H9 (cell line): ENCODE data around the gene PRSS56. TPM values are rescaled to one million over a fixed set of nuclear protein-coding genes. Genes with fewer than 3 reads are reported as not detected.

Experiments used
- DNase-seq: peaks from one replicate; pipeline ENCODE4 v3.0.0-alpha.2; 2017
- H2AFZ ChIP-seq: one replicate; pipeline ENCODE4 v1.6.1; 2013; ENCODE audit warnings: mild to moderate bottlenecking, low read length, control low read depth, moderate library complexity
- H2AK5ac ChIP-seq: 2 replicates; pipeline ENCODE4 v1.6.1; 2013; ENCODE audit warnings: low read length, control low read depth, mixed read lengths; ENCODE audit not compliant: insufficient read length
- H2BK120ac ChIP-seq: one replicate; pipeline ENCODE4 v1.6.1; 2013; ENCODE audit warnings: low read depth, mild to moderate bottlenecking, low read length, control low read depth, inconsistent platforms; ENCODE audit not compliant: poor library complexity, severe bottlenecking
- H2BK12ac ChIP-seq: 2 replicates; pipeline ENCODE4 v1.6.1; 2013; ENCODE audit warnings: low read length, control low read depth, mixed read lengths, low read depth; ENCODE audit not compliant: insufficient read length
- H2BK15ac ChIP-seq: 2 replicates; pipeline ENCODE4 v1.6.1; 2013; ENCODE audit warnings: low read depth, low read length, control low read depth
- H2BK20ac ChIP-seq: one replicate; pipeline ENCODE4 v1.6.1; 2013; ENCODE audit warnings: low read depth, mild to moderate bottlenecking, low read length, control low read depth, inconsistent platforms; ENCODE audit not compliant: poor library complexity, severe bottlenecking
- H2BK5ac ChIP-seq: 2 replicates; pipeline ENCODE4 v1.6.1; 2013; ENCODE audit warnings: low read length, control low read depth, mixed read lengths; ENCODE audit not compliant: insufficient read length
- H3K14ac ChIP-seq: 2 replicates; pipeline ENCODE4 v1.6.1; 2013; ENCODE audit warnings: low read length, control low read depth; ENCODE audit not compliant: insufficient read depth
- H3K18ac ChIP-seq: 2 replicates; pipeline ENCODE4 v1.6.1; 2013; ENCODE audit warnings: low read depth, mild to moderate bottlenecking, mixed read lengths, low read length, control low read depth; ENCODE audit not compliant: insufficient read length
- H3K23ac ChIP-seq: 2 replicates; pipeline ENCODE4 v1.6.1; 2013; ENCODE audit warnings: low read length, control low read depth, mixed read lengths, low read depth; ENCODE audit not compliant: insufficient read length
- H3K23me2 ChIP-seq: 2 replicates; pipeline ENCODE4 v1.6.1; 2013; ENCODE audit warnings: low read depth, mild to moderate bottlenecking, mixed read lengths, low read length, control low read depth; ENCODE audit not compliant: insufficient read length, poor library complexity, severe bottlenecking
- H3K27ac ChIP-seq: 2 replicates; pipeline ENCODE4 v1.5.1; 2013; ENCODE audit warnings: low read length, control low read depth, mixed read lengths, low read depth; ENCODE audit not compliant: insufficient read length
- H3K27me3 ChIP-seq: 2 replicates; pipeline ENCODE4 v1.6.1; 2013; ENCODE audit warnings: low read length, control low read depth, inconsistent platforms; ENCODE audit not compliant: insufficient read depth
- H3K4ac ChIP-seq: 2 replicates; pipeline ENCODE4 v1.6.1; 2013; ENCODE audit warnings: low read depth, mild to moderate bottlenecking, control low read depth, inconsistent platforms, low read length, moderate library complexity
- H3K4me1 ChIP-seq: 2 replicates; pipeline ENCODE4 v1.6.1; 2013; ENCODE audit warnings: low read length, control low read depth, inconsistent platforms; ENCODE audit not compliant: insufficient read depth
- H3K4me2 ChIP-seq: 2 replicates; pipeline ENCODE4 v1.6.1; 2013; ENCODE audit warnings: low read length, control low read depth, mixed read lengths; ENCODE audit not compliant: insufficient read length, insufficient read depth
- H3K56ac ChIP-seq: 2 replicates; pipeline ENCODE4 v1.6.1; 2013; ENCODE audit warnings: low read depth, mild to moderate bottlenecking, mixed read lengths, low read length, control low read depth; ENCODE audit not compliant: insufficient read length
- H3K79me1 ChIP-seq: 2 replicates; pipeline ENCODE4 v1.6.1; 2013; ENCODE audit warnings: low read depth, mild to moderate bottlenecking, moderate library complexity, low read length, control low read depth, inconsistent platforms; ENCODE audit not compliant: insufficient read depth, poor library complexity, severe bottlenecking
- H3K79me2 ChIP-seq: 2 replicates; pipeline ENCODE4 v1.6.1; 2013; ENCODE audit warnings: low read length, control low read depth, inconsistent platforms; ENCODE audit not compliant: insufficient read depth
- H3K9ac ChIP-seq: 2 replicates; pipeline ENCODE4 v1.6.1; 2013; ENCODE audit warnings: low read length, control low read depth, mixed read lengths; ENCODE audit not compliant: insufficient read length; ENCODE audit errors: extremely low read depth
- H3K9me3 ChIP-seq: one replicate; pipeline ENCODE4 v1.6.1; 2013; ENCODE audit warnings: low read depth, low read length, inconsistent platforms; ENCODE audit not compliant: control insufficient read depth
- H3T11ph ChIP-seq: one replicate; pipeline ENCODE4 v1.6.1; 2013; ENCODE audit warnings: mild to moderate bottlenecking, low read length, control low read depth, inconsistent platforms
- H4K20me1 ChIP-seq: one replicate; pipeline ENCODE4 v1.6.1; 2013; ENCODE audit not compliant: control insufficient read depth, insufficient read length, insufficient read depth
- H4K5ac ChIP-seq: 2 replicates; pipeline ENCODE4 v1.6.1; 2013; ENCODE audit warnings: low read depth, mild to moderate bottlenecking, mixed read lengths, low read length, control low read depth; ENCODE audit not compliant: insufficient read length
- H4K8ac ChIP-seq: replicated peaks from 2 replicates; pipeline ENCODE4 v1.6.1; 2013; ENCODE audit warnings: low read length, control low read depth, mixed read lengths, low read depth; ENCODE audit not compliant: insufficient read length
- H4K91ac ChIP-seq: 2 replicates; pipeline ENCODE4 v1.6.1; 2013; ENCODE audit warnings: low read depth, mild to moderate bottlenecking, moderate library complexity, mixed read lengths, low read length, control low read depth; ENCODE audit not compliant: insufficient read length
- H3K27ac Mint-ChIP-seq, 3 experiments: 2 replicates in 2 of 3; 3 replicates in 1 of 3; pipeline ENCODE4 v1.8.0; 2020 to 2021; ENCODE audit warnings: mixed read lengths in 3 of 3, mild to moderate bottlenecking in 1 of 3, moderate library complexity in 1 of 3
- H3K27me3 Mint-ChIP-seq: 2 replicates; pipeline ENCODE4 v1.8.0; 2021; ENCODE audit warnings: low read depth, mild to moderate bottlenecking, moderate library complexity, mixed read lengths
- H3K36me3 Mint-ChIP-seq, 3 experiments: 2 replicates in 2 of 3; 3 replicates in 1 of 3; pipeline ENCODE4 v1.8.0; 2020 to 2021; ENCODE audit warnings: low read depth in 3 of 3, mixed read lengths in 3 of 3; ENCODE audit not compliant: insufficient read depth in 1 of 3
- H3K4me1 Mint-ChIP-seq, 2 experiments: 2 replicates each; pipeline ENCODE4 v1.8.0; 2020; ENCODE audit warnings: mixed read lengths in 2 of 2
- H3K4me3 Mint-ChIP-seq, 2 experiments: 2 replicates in 1 of 2; 3 replicates in 1 of 2; pipeline ENCODE4 v1.8.0; 2020 to 2021; ENCODE audit warnings: mild to moderate bottlenecking in 2 of 2, mixed read lengths in 2 of 2, moderate library complexity in 1 of 2
- H3K9me3 Mint-ChIP-seq, 2 experiments: 2 replicates in 1 of 2; 3 replicates in 1 of 2; pipeline ENCODE4 v1.8.0; 2020; ENCODE audit warnings: mild to moderate bottlenecking in 2 of 2, mixed read lengths in 2 of 2, moderate library complexity in 1 of 2
- CTCF ChIP-seq: fragments of 200-600 bp; sonication (generic); conservative IDR thresholded peaks from 3 replicates; pipeline ENCODE4 v1.8.0; 2021; ENCODE audit warnings: antibody characterized with exemption, mild to moderate bottlenecking
- WGBS: extraction: QIAGEN DNeasy Blood & Tissue Kit; methylation state at CpG from one replicate; pipeline ENCODE4 v1.1.7; 2013; ENCODE audit warnings: missing lambda C conversion rate, low lambda C conversion rate, mixed read lengths; ENCODE audit not compliant: insufficient read length; ENCODE audit errors: extremely low coverage; 5-methylcytosine and 5-hydroxymethylcytosine counted together
- total RNA-seq: library from RNA; stranded (reverse); gene quantifications from 2 replicates; pipeline ENCODE4 v1.2.1, GENCODE V29; 2021

PRSS56 gene
- total RNA-seq, 1 experiment from 2014 or later = not detected

GRCh38 chr2:232571026-232571474 is 50.9 kb downstream of the PRSS56 start:
- H3K4ac ChIP-seq = no peak overlapping the region
- H3K27me3 ChIP-seq = no peaks in the 10 kb centered on the region
- H3K27ac Mint-ChIP-seq = peak overlapping the region; percentile 36 to 61 (median 59); a peak in 4 of 7 replicates
- H4K8ac ChIP-seq = no peak overlapping the region
- H3K36me3 Mint-ChIP-seq = peaks cover 26 to 82% (median 63%) of the 10 kb centered on the region in 3 experiments; a peak in 6 of 7 replicates
- no peak overlapping the region for H4K5ac ChIP-seq
- H2BK5ac ChIP-seq = no peak overlapping the region
- H3K79me1 ChIP-seq = no peaks in the 10 kb centered on the region
- H2BK120ac ChIP-seq = no peak overlapping the region
- H3K23ac ChIP-seq = no peak overlapping the region
- no peak overlapping the region for H2BK15ac ChIP-seq
- no peak overlapping the region for H4K91ac ChIP-seq
- DNase-seq = no peak
- H3K4me1 ChIP-seq = no peaks in the 10 kb centered on the region
- no peaks in the 10 kb centered on the region for H3K9me3 Mint-ChIP-seq
- no peak overlapping the region for H3K14ac ChIP-seq
- no peak overlapping the region for H3K56ac ChIP-seq
- H3K9me3 ChIP-seq = no peaks in the 10 kb centered on the region
- no peak overlapping the region for H3K4me2 ChIP-seq
- H4K20me1 ChIP-seq = no peaks in the 10 kb centered on the region
- H3K23me2 ChIP-seq = no peaks in the 10 kb centered on the region
- H3K9ac ChIP-seq = no peak overlapping the region
- no peak overlapping the region for H2AK5ac ChIP-seq
- no peak overlapping the region for H2BK12ac ChIP-seq
- no peak overlapping the region for H3T11ph ChIP-seq
- no peak overlapping the region for H3K27ac ChIP-seq
- no peaks in the 10 kb centered on the region for H3K79me2 ChIP-seq
- no peak overlapping the region for H3K18ac ChIP-seq
- H3K4me1 Mint-ChIP-seq = peaks cover 7 to 9% of the 10 kb centered on the region in 2 experiments; a peak in 3 of 4 replicates
- no peak for TF ChIP-seq CTCF
- H2BK20ac ChIP-seq = no peak overlapping the region
- H3K4me3 Mint-ChIP-seq = no peak overlapping the region
- no peak overlapping the region for H2AFZ ChIP-seq
- H3K27me3 Mint-ChIP-seq = no peaks in the 10 kb centered on the region
- WGBS = no CpG with 5 or more reads among the region's 7 CpGs
